ENCODE data around the gene YAF2.

DNA sequence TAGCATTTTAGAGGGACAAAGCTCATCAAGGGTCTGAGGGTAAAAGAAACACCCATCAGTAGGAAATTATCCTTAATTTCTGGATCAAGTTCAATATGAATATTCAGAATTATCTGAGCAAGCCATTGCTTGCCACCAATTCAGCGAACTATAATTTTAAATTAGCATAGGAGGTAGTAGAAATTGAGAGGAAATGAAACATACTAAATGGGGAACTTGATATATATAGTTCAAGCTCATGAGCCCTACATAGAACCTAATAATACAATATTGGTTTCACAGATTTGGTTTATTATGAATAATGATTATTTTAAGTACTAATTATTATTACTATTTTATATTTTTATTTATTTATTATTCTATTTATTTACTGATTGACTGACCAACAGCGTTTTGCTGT, 51.3 kb downstream of the YAF2 start:
- TF ChIP-seq, protein P1, sequence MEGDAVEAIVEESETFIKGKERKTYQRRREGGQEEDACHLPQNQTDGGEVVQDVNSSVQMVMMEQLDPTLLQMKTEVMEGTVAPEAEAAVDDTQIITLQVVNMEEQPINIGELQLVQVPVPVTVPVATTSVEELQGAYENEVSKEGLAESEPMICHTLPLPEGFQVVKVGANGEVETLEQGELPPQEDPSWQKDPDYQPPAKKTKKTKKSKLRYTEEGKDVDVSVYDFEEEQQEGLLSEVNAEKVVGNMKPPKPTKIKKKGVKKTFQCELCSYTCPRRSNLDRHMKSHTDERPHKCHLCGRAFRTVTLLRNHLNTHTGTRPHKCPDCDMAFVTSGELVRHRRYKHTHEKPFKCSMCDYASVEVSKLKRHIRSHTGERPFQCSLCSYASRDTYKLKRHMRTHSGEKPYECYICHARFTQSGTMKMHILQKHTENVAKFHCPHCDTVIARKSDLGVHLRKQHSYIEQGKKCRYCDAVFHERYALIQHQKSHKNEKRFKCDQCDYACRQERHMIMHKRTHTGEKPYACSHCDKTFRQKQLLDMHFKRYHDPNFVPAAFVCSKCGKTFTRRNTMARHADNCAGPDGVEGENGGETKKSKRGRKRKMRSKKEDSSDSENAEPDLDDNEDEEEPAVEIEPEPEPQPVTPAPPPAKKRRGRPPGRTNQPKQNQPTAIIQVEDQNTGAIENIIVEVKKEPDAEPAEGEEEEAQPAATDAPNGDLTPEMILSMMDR (IDR thresholded peaks at IDR 0.05; ENCODE audit: poor library complexity): no peak
- no peak for TF ChIP-seq EZH2phosphoT487 (IDR thresholded peaks at IDR 0.05; ENCODE audit: low read depth, severe bottlenecking, unreplicated experiment)
